ENCODE data around the gene MCMBP.

GRCh38 chr10:119863951-119864565 lies 8.6 kb downstream of the MCMBP start:
- TF ChIP-seq, protein P1, sequence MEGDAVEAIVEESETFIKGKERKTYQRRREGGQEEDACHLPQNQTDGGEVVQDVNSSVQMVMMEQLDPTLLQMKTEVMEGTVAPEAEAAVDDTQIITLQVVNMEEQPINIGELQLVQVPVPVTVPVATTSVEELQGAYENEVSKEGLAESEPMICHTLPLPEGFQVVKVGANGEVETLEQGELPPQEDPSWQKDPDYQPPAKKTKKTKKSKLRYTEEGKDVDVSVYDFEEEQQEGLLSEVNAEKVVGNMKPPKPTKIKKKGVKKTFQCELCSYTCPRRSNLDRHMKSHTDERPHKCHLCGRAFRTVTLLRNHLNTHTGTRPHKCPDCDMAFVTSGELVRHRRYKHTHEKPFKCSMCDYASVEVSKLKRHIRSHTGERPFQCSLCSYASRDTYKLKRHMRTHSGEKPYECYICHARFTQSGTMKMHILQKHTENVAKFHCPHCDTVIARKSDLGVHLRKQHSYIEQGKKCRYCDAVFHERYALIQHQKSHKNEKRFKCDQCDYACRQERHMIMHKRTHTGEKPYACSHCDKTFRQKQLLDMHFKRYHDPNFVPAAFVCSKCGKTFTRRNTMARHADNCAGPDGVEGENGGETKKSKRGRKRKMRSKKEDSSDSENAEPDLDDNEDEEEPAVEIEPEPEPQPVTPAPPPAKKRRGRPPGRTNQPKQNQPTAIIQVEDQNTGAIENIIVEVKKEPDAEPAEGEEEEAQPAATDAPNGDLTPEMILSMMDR (IDR thresholded peaks at IDR 0.05), result no peak
- no peak for TF ChIP-seq EP300 (IDR thresholded peaks at IDR 0.05)
